ENCODE measurements around the gene HOXA5. TPM values are rescaled to one million over a fixed set of nuclear protein-coding genes. Genes with fewer than 3 reads are reported as not detected.

The HOXA5 gene
- total RNA-seq, 1 donor from 2014 or later = not detected

- DNase-seq = no peak
- Mint-ChIP-seq H3K9me3 (ENCODE audit: unreplicated experiment) (peaks cover 7% of the 10 kb centered on the region), H3K27ac (ENCODE audit: unreplicated experiment) (no peak overlapping the region), H3K27me3 (ENCODE audit: unreplicated experiment) (peaks cover 47% of the 10 kb centered on the region), H3K4me3 (ENCODE audit: unreplicated experiment) (no peak overlapping the region), H3K36me3 (ENCODE audit: unreplicated experiment) (no peaks in the 10 kb centered on the region), H3K4me1 (ENCODE audit: low read depth, unreplicated experiment) (no peaks in the 10 kb centered on the region)
- no peak for TF ChIP-seq CTCF (IDR thresholded peaks at IDR 0.05; ENCODE audit: partially characterized antibody, unreplicated experiment)
These were observed 24.0 kb downstream of the HOXA5 start for GRCh38 chr7:27119412-27119911.

GRCh38 chr7:27118580-27118979 lies 24.9 kb downstream of the HOXA5 start:
- Mint-ChIP-seq H3K36me3 (ENCODE audit: unreplicated experiment) (no peaks in the 10 kb centered on the region), H3K4me1 (ENCODE audit: low read depth, unreplicated experiment) (no peaks in the 10 kb centered on the region), H3K27me3 (ENCODE audit: unreplicated experiment) (peaks cover 44% of the 10 kb centered on the region), H3K27ac (ENCODE audit: unreplicated experiment) (no peak overlapping the region), H3K4me3 (ENCODE audit: unreplicated experiment) (no peak overlapping the region), H3K9me3 (ENCODE audit: unreplicated experiment) (peaks cover 7% of the 10 kb centered on the region)
- no peak for TF ChIP-seq CTCF (IDR thresholded peaks at IDR 0.05; ENCODE audit: partially characterized antibody, unreplicated experiment)
- no peak for DNase-seq

- Mint-ChIP-seq H3K27ac (ENCODE audit: unreplicated experiment) (no peak overlapping the region), H3K4me3 (ENCODE audit: unreplicated experiment) (no peak overlapping the region), H3K36me3 (ENCODE audit: unreplicated experiment) (no peaks in the 10 kb centered on the region), H3K27me3 (ENCODE audit: unreplicated experiment) (peaks cover 45% of the 10 kb centered on the region), H3K9me3 (ENCODE audit: unreplicated experiment) (peaks cover 7% of the 10 kb centered on the region), H3K4me1 (ENCODE audit: low read depth, unreplicated experiment) (no peaks in the 10 kb centered on the region)
- DNase-seq = no peak
- no peak for TF ChIP-seq CTCF (IDR thresholded peaks at IDR 0.05; ENCODE audit: partially characterized antibody, unreplicated experiment)
These were observed 25.5 kb downstream of the HOXA5 start for GRCh38 chr7:27117887-27118491.

- Mint-ChIP-seq H3K9me3 (ENCODE audit: unreplicated experiment) (peaks cover 7% of the 10 kb centered on the region), H3K36me3 (ENCODE audit: unreplicated experiment) (no peaks in the 10 kb centered on the region), H3K27me3 (ENCODE audit: unreplicated experiment) (peaks cover 43% of the 10 kb centered on the region), H3K27ac (ENCODE audit: unreplicated experiment) (no peak overlapping the region), H3K4me3 (ENCODE audit: unreplicated experiment) (no peak overlapping the region), H3K4me1 (ENCODE audit: low read depth, unreplicated experiment) (no peaks in the 10 kb centered on the region)
- DNase-seq = no peak
- no peak for TF ChIP-seq CTCF (IDR thresholded peaks at IDR 0.05; ENCODE audit: partially characterized antibody, unreplicated experiment)
These were observed 26.3 kb downstream of the HOXA5 start for GRCh38 chr7:27116962-27117886.

Measured in glutamatergic neuron (in vitro differentiated cells).